Measurements from ENCODE around the gene KRT9.

The KRT9 gene

DNA sequence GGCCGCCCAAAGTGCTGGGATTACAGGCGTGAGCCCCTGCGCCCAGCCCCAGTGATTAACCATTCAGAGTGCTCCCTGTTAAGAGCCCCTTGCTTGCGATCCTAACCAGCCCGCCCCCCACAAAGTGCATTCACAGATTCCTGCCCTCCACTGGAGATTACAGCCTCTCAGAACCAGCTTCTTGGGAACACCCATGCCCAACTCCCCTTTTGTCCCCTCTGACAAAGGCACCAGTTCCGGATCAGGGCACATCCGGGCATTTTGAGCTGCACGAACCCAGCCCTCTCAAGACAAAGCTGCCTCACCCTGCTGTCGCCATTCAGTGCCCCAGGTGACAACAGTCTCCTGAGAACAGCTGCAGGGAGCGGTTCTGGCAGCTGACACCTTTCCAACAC lies 42.9 kb downstream of the KRT9 start:
- DNase-seq (ENCODE audit: low read depth) = no peak

GRCh38 chr17:41527063-41528023 lies 44.5 kb downstream of the KRT9 start:
- no peak for DNase-seq (ENCODE audit: low read depth)

GRCh38 chr17:41524261-41524660 lies 47.6 kb downstream of the KRT9 start:
- no peak for DNase-seq (ENCODE audit: low read depth)

- DNase-seq (ENCODE audit: low read depth) = no peak
These were observed 48.1 kb downstream of the KRT9 start for GRCh38 chr17:41523787-41524186.

DNA sequence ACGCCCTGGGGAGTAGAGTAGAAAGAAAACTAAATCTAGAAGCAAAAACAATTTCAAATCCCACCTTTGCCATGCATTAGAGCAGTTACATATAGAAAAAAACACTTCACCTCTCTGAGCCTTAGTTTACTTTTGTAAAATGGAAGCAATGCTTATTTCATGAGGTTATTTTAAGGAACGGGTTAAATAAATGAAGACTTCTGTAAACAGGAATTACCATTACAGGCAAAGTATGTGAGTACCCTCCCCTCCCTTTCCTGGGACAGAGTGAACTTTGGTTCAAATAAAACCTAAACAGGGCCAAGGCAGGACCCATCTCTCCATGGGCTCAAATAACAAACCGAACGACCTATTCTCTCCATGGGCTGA lies 48.6 kb downstream of the KRT9 start:
- no peak for DNase-seq (ENCODE audit: low read depth)

- no peak for DNase-seq (ENCODE audit: low read depth)
These were observed 49.3 kb downstream of the KRT9 start for GRCh38 chr17:41522301-41523224.

GRCh38 chr17:41521574-41522261 lies 50.1 kb downstream of the KRT9 start:
- no peak for DNase-seq (ENCODE audit: low read depth)

DNA sequence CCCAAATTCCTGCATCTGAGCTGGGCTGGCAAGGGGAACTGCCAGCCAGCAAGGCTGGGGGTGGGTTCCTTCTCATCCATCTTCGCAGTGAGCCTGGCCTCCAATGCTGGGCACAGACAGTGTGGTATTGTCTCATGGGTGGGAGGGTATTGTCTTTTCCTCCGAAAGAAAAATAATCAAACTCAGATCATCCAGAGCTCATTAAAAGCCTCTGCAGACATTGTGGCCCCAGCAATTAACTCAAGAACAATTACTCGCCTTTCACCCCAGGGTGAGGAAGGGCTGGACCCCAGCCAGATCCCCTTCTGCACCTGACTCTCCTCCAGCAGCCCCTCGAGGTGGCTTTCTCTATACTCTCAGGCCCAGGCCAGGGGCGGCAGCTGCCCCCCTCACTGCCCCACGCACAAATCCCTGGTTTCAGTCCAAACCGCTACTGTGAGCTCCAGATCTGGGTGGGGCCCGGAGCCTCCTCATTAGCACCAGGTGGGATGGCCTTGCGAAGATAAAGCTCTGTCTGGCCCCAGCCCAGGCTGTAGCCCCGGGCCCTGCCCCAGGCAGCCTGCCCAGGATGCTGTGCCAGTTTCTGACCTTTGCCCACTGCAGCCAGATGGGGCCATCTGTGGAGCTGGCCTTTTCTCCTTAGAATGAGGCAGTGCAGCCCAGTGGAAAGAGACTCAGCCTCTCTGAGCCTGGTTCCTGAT lies 50.9 kb downstream of the KRT9 start:
- no peak for DNase-seq (ENCODE audit: low read depth)

DNA sequence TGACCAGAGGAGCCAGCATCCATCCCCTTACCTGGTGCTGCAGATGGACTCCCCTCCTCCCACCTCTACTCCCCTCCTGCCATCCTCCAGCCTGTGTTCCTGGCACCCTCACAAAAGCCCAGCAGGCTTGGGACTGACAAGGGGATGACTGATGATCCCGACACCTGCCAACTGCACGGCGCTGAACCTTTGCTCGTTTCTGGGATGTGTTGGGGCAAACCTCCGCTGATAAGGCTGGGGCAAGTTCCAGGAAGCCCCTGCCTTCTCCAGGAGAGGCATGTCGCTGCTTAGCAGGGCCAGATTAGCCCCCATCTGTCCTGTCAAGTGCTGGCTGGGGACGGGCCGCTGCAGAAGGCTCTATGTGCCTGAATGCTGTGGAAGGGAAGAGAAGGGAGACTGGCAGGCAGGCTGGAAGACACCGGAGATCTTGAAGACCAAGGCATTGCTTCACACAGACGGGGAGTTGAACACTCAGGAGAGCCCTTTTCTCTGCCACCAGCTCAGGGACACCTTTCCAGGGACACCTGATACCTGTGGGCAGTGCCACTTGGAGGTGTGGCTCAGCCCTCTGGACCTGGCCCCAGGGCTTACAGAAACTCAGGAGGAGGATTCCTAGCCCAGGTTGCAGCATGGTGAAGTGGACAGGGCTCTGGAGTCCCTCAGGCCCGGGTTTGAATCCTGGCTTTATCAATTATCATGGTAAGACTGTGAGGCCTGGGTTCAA lies 52.2 kb downstream of the KRT9 start:
- no peak for DNase-seq (ENCODE audit: low read depth)

GRCh38 chr17:41518789-41519449 lies 52.9 kb downstream of the KRT9 start, which contains the start of gene KRT15:
TSS of gene KRT15 (minus strand) at chr17:41518890. CDS start at chr17:41518827, 63 bp downstream.
- DNase-seq (ENCODE audit: low read depth) = no peak

- DNase-seq (ENCODE audit: low read depth) = no peak
These were observed 53.8 kb downstream of the KRT9 start for GRCh38 chr17:41518031-41518430.

GRCh38 chr17:41516830-41517283 lies 55.0 kb downstream of the KRT9 start:
- DNase-seq (ENCODE audit: low read depth) = no peak

- no peak for DNase-seq (ENCODE audit: low read depth)
These were observed 55.6 kb downstream of the KRT9 start for GRCh38 chr17:41516147-41516829.
